GM12801 (cell line): ENCODE measurements around the gene CST5.

Experiments used
- TF ChIP-seq, protein P1 (sequence below): IDR thresholded peaks from one replicate; pipeline ENCODE4 v1.5.1; 2011; ENCODE audit warnings: control low read depth; ENCODE audit not compliant: insufficient read length; ENCODE audit errors: extremely low read depth

CST5 gene

GRCh38 chr20:23881371-23881770 lies 1.8 kb upstream of the CST5 start:
- TF ChIP-seq, protein P1, sequence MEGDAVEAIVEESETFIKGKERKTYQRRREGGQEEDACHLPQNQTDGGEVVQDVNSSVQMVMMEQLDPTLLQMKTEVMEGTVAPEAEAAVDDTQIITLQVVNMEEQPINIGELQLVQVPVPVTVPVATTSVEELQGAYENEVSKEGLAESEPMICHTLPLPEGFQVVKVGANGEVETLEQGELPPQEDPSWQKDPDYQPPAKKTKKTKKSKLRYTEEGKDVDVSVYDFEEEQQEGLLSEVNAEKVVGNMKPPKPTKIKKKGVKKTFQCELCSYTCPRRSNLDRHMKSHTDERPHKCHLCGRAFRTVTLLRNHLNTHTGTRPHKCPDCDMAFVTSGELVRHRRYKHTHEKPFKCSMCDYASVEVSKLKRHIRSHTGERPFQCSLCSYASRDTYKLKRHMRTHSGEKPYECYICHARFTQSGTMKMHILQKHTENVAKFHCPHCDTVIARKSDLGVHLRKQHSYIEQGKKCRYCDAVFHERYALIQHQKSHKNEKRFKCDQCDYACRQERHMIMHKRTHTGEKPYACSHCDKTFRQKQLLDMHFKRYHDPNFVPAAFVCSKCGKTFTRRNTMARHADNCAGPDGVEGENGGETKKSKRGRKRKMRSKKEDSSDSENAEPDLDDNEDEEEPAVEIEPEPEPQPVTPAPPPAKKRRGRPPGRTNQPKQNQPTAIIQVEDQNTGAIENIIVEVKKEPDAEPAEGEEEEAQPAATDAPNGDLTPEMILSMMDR = no peak

- TF ChIP-seq, protein P1 = no peak
Measured at GRCh38 chr20:23880417-23880816, 869 bp upstream of the CST5 start.

DNA sequence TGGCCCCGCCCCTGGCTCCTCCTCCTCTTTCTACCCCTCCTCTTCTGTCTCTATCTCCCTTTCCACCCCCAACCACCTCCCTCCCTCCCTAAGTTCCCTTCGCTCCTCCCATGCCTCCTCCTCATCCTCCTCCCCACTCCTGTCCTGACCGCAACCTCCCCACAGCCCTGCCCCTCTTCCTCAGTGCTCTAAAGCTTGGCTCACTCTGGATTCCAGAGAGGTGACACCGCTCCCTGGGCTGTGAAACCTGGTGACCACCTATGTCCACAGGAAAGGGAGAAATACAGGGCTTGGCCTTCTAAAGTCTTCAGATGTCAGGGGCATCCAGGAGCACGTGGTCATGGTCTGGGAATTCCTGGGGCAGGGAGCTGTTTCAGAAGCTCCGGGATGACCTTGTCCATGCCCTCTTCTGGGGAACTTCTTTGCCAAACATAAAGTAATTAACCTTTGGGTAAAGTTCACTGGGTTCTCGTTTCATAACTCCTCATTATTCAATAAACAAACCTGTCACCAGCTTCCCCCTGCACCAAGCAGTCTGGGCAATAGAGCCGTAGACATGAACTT lies 345 bp upstream of the CST5 start:
- TF ChIP-seq, protein P1 = no peak

- TF ChIP-seq, protein P1 = no peak
Measured at GRCh38 chr20:23878787-23879186, 761 bp downstream of the CST5 start.

DNA sequence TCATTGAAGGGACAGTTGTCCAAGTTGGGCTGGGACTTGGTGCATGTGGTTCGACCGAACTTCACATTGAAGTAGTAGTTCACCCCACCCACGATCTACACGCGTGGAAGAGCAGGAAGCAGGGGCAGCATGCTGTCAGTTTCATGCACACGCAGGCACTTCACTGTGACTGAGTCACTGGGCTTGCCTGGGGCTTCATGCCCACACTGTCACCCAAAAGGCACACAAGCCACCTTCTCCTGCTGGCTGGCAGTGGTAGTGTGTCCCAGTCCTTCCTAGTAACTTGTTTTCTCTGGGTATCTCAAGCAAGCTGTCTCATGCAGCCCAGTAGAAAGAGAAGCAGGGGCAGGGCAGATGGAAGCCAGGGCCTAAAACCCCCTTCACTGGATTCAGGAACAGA lies 2.0 kb downstream of the CST5 start:
- TF ChIP-seq, protein P1 = no peak

- TF ChIP-seq, protein P1 = no peak
Measured at GRCh38 chr20:23875606-23876237, 3.8 kb downstream of the CST5 start.

DNA sequence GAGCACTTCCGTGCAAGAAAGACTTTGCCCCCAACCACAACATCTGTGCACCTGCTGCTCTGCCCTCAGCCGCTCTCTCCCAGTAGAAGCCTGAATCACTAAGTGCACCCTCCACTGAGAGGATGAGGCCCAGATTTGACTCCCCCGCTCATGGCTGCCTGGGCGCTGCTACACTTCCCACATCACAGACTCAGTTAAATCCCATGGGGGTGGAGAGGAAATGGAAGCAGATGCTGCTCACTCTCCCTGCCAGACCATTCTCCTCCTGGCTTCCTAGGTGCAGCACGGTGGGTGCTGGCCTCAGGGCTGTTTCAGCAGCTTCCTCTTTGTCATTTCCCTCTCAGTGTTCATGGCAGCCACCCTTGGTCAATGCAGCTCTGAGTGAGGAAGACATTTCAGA lies 4.8 kb downstream of the CST5 start:
- TF ChIP-seq, protein P1 = no peak
